SW 1271 (cell line): ENCODE results near the gene JAM3.

Source experiments
- DNase-seq, 2 experiments: peaks; one replicate each; lab custom pipeline; 2025; lab: John Stamatoyannopoulos, UW

JAM3 gene

GRCh38 chr11:134068829-134069425, at the start of gene JAM3:
JAM3 (plus strand) TSS chr11:134069072; CDS start chr11:134069084, 12 bp downstream.
- peak in 1 of 2 experiments; percentile 41 for DNase-seq

DNA sequence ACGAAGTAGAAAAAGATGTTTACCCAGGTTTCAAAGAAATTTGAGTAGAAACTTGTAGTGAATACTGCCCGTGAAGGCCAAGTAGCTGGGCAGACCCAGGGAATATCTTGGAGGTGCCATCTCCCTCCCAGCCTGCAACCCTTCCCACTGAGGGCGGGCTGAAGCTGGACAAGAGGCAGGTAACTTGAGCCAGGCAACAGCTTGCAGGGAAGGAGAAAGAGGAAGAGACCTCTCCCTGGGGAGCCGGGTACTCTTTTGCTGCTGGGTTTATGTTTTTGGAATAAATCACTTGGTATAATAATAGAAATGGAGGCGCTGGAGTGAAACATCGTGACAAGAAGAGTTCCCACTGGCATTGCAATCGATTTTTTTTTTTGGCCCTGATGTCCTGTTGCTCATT, 49.4 kb upstream of the JAM3 start:
- no peak for DNase-seq

DNA sequence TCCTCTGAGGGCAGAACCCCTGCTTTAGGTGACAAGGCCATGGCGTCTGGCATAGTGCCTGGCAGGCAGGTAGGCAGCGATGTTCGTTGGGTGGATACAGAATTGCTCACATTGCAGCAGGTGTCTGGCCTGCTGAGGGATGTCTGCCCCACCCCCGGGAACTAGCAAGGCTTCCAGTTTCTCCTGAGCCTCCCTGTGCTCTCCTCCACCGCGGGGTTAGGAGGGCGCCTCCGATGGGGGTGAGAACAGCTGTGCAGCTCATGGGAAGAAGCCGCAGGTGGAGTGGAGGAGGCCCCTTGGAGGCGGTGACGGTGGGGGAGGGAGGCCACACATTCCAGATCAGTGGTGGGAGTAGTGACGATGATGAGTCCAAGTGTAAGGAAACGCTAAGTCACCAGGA, 48.3 kb upstream of the JAM3 start:
- no peak for DNase-seq

DNA sequence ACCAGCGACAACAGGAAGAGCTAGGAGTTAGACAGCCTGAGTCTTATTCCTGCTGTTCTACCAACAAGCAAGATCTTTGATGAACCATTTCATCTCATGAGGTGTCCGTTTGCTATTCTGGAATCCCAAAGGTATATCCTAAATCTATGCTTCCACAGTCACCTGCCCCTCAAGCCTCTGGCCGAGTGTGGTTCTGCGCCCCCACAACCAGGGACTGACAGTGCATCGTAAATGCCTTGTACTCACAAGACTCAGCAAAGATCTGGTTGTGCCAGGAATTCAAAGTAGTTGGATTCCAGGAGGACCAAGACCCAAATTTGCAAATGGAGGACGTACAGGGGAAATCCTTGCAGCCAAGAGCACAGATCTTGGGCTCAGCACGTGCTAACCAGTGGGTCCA, 47.5 kb upstream of the JAM3 start:
- no peak for DNase-seq

DNA sequence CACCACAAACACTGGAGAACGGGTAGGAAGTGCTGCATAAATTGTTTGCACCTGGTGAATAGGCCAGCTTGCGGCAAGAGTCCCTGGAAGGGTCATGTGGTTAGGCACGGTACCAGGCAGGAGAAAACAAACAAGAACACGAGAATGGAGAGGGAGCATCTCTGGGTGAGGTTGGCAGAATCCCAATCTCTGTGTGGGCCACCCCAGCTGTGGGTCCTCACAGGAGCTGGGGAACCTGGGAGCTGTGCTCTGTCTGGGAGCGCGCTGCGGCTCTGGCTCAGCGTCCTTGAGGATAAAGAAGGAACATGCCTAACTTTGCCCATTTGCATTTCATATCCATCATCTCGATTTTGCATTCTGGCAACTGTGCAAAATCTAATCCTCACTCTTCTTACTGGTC, 46.1 kb upstream of the JAM3 start:
- no peak for DNase-seq

DNA sequence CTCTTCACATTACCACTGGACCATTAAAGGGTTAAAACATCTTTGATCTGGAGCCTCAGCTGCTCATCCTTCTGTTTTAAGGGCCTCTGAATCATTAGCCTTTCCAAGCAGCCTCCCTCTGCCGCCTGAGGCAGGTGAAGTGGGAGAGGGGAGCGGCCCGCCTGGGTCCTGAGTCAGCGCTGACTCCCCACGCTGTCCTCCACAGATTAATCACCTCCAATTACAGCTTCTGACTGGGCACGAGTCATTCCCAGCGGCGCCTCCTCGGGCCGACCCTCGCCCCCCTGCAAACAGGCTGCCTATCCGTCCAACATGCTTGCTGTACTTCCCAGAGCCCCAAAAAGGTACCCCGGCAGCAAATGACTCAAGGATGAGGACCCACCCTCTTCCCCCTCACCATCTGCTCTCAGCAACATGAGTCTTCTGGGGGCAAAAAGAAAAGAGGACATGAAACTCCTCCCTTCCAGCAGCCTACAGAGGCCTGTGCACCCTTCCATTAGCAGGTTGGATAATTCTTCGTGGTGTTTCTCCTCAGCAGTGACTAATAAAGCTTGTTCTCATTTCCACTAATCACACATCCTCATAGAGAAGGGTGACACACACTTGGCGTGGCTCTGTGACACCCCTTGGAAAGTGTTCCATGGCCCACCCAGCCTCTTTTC, 44.3 kb upstream of the JAM3 start:
- no peak for DNase-seq

DNA sequence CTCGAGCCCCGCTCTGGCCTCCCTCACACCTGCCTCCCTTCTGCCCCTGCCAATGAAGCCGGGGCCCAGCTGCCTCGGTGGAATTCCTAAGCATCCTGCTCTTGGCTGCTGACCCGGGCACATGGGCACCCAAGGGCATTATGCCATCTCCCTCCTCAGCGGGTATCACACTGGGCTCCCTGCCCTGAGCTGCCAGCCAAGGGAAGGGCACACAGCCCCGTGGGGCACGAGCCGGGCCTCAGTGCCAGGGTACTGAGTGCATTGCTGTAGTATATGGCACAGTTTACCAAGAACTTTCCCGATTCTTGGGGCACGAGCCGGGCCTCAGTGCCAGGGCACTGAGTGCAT, 43.8 kb upstream of the JAM3 start:
- no peak for DNase-seq

- no peak for DNase-seq
Measured at GRCh38 chr11:134026655-134027343, 42.1 kb upstream of the JAM3 start.

DNA sequence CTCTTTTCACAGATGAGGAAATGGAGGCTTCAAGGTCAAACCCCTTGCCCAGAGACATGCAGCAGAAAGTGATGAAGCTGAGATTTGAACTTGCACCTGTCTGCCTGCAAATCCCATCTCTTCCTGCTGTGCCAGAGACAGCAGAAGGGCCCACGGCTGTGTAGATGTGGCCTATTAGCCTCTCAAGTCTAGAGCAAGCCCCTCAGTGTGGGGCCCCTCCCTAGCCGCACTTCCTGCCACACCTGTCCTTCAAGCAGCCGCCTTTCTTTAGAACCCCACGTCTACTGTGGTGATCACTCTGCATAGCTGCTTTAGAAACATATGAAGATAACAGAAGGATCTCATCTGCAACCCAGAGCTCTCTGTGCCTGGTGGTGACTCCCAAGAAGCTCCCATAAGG, 41.2 kb upstream of the JAM3 start:
- no peak for DNase-seq

DNA sequence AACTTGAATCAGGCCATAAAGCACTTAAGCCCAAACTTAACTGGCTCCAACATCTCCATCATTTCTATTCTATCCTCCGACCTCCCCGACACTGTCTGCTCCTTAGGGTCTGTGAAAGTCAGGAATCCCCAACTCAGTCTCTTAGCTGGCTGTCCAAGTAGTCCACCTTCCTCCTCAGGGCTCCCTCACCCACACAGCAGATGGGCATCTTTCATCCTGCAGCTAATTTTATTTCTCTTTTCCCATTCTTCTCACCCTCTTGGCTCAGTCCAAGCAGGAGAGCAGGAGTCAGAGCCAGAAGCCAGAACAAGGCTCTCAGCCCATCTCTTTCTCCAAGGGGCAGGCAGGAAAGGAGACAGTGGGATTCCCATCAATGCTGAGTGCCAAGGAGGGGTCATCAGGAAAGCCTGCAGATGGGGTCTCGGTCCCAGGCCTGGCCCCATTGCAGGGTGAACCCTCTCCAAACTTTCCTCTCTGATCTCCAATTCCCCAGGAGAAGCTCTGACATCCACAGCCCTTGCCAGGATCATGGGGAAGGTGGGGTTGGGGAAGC, 40.4 kb upstream of the JAM3 start:
- DNase-seq: no peak

- no peak for DNase-seq
Measured at GRCh38 chr11:134030853-134031252, 38.0 kb upstream of the JAM3 start.

DNA sequence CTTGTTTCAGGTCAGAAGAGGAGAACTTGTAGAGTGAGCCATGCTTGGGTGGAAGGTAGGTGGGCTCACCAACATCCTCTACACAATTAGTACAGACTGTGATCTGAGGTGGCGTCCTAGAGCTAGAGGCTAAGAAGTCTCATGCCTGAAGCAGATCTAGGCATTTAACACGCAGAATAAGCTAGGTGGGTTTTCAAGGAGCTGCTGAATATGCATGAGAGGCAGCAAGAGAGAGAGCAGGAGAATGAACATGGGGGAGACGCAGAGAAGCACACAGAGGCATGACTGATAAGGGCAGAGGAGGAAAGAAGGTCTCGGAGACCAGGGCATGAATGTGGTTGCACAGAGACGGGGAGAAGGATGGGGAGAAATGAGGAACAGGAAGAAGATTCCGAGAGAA, 36.8 kb upstream of the JAM3 start:
- no peak for DNase-seq

DNA sequence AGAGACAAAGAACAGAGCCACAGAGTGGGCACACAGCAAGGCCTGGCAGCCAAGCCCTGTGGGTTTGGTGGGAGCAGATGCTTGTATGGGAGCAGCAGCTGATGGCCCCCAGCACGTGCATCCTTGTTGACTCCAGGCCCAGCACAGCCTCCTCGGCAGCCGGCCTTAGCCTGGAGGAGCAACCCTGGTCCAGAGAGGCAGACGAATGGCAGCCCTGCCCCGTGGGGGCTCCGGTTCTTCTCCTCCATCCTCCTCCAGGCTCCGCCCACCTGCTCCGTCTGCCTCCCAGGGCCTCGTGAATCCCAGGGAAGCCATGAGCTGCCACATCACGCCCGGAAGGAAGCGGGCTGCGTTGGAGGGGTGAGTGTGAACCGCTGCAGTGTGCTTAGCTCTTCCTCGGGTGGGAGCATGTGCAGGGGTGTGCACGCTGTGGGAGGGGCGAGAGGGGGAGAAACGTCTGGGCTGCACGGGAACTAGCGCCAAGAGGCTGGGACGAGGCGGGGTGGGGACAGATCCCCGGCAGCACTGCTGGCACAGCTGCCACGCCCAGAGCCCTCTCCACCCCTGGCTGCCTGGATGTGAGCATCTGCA, 36.3 kb upstream of the JAM3 start:
- no peak for DNase-seq

DNA sequence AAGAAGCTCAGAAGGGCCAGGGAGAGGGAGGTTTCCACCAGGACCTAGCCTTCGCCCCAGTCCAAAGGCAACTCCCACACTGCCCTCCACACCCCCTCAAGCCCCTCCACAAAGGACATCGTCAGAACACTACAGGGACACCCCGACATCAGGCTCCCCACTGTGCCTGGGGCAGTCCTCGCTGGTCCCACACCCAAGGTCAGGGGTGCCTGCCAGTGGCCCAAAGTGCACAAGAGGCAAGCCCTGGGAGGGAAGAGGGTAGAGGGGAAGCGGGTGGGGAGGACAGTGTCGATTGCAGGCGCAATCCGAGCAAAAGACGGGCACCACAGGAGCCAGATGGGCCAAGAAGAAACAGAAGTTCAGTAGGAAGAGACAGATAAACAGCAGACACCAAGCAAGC, 35.6 kb upstream of the JAM3 start:
- DNase-seq: no peak

DNA sequence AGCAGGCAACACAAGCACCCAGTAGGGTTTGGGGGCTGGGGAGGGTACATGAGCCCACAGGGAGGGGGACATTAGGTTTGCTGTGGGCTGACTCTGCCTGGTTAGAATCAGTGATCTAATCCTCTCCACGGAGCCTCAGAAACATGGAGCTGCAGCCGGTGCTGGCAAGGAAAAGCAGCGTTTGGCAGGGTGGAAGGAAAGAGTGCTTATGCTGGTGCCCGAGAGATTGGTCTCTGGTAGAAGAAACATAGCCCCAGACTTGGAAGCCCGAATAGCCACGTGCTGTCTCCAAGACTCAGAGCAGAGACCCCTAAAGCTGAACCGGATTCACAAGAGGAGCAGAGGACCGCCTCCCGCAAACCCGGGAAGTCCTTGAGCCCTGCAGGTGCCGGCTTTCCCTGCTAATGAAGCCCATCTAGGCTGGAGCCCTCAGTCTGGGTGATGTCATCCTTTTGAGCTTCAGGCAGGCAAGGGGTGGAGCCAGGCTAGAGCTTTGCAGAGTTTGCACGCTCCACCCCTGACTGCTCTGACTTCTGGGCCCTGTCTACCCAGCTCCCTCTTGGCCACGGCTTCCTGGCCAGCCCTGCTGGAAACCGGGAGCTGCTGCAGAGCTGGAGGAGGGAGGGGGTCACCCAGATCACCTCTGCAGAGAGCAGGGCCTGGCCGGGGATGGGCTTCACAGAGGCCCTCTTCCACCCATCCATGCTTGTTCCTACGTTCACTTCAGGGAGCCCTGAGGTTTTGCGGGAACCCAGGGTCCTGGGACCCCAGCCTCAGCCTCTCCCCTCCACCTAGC, 35.0 kb upstream of the JAM3 start:
- DNase-seq: peak in 1 of 2 experiments; percentile 23

DNA sequence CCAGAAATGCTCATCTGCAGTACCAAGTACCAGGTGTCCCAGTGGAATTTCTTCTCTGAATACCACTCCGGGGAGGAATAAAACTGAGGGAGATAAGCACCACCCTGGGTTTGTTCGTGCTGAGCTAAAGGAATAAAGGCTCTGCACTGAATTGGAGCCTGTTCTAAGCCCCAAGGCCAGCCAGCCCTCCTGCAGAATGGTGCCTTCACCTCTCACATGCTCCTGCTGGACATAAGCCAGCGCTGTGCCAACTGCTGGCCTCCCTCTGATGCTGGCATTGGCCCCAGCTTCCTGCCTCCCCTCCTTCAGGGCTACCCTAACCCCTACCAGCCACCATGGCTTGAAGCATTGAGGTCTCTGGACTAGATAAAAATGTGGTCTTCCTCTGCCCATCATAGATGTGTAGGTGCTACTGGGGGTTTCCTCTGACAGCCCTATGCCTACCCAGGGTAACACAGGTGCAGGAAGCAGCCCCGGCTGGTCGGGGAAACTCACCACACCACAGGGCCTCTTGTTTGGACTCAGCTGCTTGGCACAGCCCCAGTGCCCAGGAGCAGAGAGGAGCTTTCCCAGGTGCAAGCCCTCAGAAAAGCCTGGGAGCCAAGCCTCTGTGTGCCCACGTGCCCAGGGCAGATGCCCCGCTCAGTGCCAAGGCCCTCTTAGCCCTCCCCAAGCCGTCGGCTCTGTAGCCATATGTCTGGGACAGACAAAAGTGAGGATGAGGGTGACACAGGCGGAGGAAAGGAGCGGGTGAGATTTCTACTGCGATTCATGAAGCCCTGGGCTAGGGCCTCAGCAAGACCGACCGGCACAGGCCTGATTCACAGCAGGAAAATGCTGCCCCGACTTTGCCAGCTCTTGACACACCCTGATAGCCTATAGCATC, 34.1 kb upstream of the JAM3 start:
- no peak for DNase-seq

GRCh38 chr11:134036492-134037045, 32.3 kb upstream of the JAM3 start:
- no peak for DNase-seq

- DNase-seq: no peak
Measured at GRCh38 chr11:134037046-134037908, 31.6 kb upstream of the JAM3 start.

DNA sequence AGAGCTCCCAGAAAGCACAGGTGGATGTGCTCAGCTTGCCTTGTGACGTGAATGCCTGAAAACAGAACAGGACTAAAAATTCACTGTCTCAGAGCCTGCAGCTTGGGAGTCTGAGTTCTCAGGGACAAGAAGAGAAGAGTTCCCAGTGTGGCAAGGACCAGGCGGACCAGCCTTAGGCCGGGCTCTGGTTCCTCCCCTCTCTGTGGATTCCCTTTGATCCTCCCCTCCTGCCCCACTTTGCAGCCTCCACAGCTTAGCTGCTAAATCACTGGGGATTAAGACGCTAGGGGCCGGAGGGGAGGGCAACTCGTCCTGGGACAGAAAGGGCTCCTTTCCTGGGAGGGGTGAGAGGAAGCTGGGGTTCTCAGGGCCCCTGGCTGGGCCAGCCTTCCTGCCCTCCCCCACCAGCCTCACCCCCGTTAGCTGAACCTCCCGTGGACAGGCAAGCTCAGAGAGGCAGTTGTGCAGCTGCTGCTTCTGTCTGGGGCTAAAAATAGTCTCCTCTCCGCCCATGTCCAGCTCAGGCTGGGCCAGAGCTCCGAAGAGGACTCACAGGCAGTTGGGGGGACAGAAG, 29.9 kb upstream of the JAM3 start:
- no peak for DNase-seq
